ENCODE results near the gene MMP24OS. TPM values are rescaled to one million over a fixed set of nuclear protein-coding genes. Genes with fewer than 3 reads are reported as not detected.
A peak's percentile ranks its signal among the peaks of the same experiment; 100 is the strongest.
"Not testable (repeated sequence)": the region's sequence is repeated elsewhere in the genome, so short reads cannot be mapped to it uniquely, and the experiment has no call there.

Gene MMP24OS
- total RNA-seq, 4 donors from 2014 or later = 8.8 to 67.8 (median 18.1) TPM

DNA sequence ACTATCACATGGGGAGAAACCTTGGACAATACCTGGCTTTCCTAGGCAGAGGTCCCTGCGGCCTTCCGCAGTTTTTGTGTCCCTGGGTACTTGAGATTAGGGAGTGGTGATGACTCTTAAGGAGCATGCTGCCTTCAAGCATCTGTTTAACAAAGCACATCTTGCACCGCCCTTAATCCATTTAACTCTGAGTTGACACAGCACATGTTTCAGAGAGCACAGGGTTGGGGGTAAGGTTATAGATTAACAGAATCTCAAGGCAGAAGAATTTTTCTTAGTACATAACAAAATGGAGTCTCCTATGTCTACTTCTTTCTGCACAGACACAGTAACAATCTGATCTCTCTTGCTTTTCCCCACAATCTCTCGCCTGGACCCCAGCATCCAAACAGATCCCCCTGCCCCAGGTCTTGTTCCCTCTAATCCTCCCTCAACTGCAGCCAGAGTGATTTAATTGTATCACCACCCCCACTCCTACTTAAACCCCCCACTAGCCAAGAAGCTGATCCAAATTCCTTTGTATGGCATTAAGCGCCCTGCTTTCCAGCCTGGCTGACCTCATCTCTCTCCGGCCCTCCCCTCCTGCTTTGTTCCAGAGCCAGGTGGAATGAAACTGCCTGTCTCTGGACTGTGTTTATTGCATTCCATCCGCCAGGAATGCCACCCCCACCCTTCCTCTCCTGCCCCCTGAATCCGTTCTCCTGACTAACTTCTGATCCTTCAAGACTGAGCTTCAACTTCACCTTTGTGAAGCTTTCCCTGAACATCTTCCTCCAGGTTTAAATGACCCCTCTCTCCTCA is 15.0 kb downstream of the MMP24OS start:
- DNase-seq = peak; percentile 73 to 84
- intact Hi-C loops (cut with DNase I; ENCODE audit: low total_unique reads); H3K4me1 ChIP-seq; H3K27me3 ChIP-seq; H3K4me3 ChIP-seq; H3K9me3 ChIP-seq; H3K36me3 ChIP-seq: not testable (repeated sequence)
- TF ChIP-seq, protein P1, sequence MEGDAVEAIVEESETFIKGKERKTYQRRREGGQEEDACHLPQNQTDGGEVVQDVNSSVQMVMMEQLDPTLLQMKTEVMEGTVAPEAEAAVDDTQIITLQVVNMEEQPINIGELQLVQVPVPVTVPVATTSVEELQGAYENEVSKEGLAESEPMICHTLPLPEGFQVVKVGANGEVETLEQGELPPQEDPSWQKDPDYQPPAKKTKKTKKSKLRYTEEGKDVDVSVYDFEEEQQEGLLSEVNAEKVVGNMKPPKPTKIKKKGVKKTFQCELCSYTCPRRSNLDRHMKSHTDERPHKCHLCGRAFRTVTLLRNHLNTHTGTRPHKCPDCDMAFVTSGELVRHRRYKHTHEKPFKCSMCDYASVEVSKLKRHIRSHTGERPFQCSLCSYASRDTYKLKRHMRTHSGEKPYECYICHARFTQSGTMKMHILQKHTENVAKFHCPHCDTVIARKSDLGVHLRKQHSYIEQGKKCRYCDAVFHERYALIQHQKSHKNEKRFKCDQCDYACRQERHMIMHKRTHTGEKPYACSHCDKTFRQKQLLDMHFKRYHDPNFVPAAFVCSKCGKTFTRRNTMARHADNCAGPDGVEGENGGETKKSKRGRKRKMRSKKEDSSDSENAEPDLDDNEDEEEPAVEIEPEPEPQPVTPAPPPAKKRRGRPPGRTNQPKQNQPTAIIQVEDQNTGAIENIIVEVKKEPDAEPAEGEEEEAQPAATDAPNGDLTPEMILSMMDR (IDR thresholded peaks at IDR 0.05) = peak in 2 of 4 experiments; percentile 6 to 27
- peak overlapping the region; percentile 85 to 93 for H3K27ac ChIP-seq

DNA sequence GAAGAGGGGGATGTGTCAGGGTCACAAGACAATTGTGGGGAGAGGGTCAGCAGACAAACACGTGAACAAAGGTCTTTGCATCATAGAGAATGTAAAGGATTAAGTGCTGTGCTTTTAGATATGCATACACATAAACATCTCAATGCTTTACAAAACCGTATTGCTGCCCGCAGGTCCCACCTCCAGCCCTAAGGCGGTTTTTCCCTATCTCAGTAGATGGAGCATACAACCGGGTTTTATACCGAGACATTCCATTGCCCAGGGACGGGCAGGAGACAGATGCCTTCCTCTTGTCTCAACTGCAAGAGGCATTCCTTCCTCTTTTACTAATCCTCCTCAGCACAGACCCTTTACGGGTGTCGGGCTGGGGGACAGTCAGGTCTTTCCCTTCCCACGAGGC is 15.6 kb downstream of the MMP24OS start:
- H3K27ac ChIP-seq = peak overlapping the region; percentile 56 to 69
- intact Hi-C loops (cut with DNase I; ENCODE audit: low total_unique reads); H3K9me3 ChIP-seq; H3K27me3 ChIP-seq; H3K4me3 ChIP-seq; H3K4me1 ChIP-seq; H3K36me3 ChIP-seq; DNase-seq: not testable (repeated sequence)

DNA sequence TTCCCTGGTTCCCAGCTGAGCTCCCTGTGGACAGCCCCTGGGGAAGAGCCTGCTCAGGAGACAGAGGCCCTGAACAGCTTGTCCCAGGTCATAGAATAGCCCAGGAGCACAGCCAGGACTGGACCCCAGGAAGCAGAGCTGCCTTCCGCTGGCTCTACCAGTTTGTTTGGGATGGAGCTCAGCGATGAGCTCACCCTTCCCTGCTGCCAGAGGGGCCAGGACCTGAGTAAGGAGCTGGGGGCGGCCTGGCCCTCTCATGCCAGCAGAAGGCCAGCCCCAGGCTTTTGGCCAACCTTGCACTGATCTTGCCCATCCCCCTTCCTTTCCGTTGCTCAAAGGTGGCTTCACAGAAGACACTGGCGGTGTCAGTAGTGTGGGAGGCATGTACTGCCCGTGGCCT is 17.5 kb downstream of the MMP24OS start:
- Histone ChIP-seq H3K27ac (peak overlapping the region; percentile 56 to 69), H3K4me1 (peaks cover 0 to 8% of the 10 kb centered on the region in 2 donors)

DNA sequence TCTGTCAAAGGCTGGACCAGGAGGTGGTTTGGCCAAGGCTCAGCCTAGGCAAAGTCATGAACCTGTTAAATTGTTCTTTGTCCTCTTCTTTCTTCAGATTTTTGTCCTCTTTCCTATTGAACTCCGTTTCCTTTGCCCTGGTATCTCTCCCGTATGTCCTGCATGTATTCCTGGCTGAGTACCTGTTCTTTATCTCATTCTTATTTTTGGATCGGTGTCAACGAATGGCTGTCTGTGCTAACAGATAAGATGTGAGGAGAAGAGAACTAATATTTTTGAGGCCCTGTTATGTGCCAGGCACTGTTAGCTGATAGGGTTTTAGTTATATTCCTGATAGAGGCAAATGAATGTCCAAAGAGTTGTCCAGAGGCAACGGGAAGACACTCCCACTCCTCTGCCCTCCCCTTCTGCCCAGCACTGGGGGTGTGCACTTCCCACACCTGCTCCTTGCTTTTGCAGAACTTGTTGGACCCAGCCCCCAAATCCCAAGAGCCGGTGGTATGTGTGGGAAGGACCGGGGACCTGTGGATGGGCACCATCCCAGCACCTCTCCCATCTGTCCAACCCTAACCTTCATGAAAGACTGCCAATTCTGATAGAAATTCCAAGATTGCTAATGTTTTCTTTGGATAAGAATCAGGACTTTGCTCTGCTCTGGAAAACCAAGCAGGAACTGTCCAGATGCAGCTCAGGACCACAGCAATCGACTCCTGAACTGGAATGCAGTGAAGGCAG is 20.6 kb downstream of the MMP24OS start:
- intact Hi-C loops (cut with DNase I; ENCODE audit: low total_unique reads) = no loop called here
- Histone ChIP-seq H3K4me1 (peaks cover 0 to 4% of the 10 kb centered on the region in 2 donors), H3K36me3 (no peaks in the 10 kb centered on the region), H3K9me3 (no peaks in the 10 kb centered on the region), H3K27ac (peak overlapping the region in 1 of 2 donors; percentile 57), H3K27me3 (no peaks in the 10 kb centered on the region), H3K4me3 (no peak overlapping the region)
- TF ChIP-seq POLR2A (IDR thresholded peaks at IDR 0.05) = no peak
- TF ChIP-seq, protein P1 (IDR thresholded peaks at IDR 0.05) = no peak
- DNase-seq = no peak

More for the DNA sequence above, 17.5 kb downstream of the MMP24OS start:
- no peaks in the 10 kb centered on the region for H3K36me3 ChIP-seq
- no peaks in the 10 kb centered on the region for H3K9me3 ChIP-seq
- no peak for TF ChIP-seq POLR2A (IDR thresholded peaks at IDR 0.05)
- TF ChIP-seq, protein P1 (IDR thresholded peaks at IDR 0.05) = no peak
- intact Hi-C loops (cut with DNase I; ENCODE audit: low total_unique reads) = no loop called here
- no peak for DNase-seq
- H3K27me3 ChIP-seq = no peaks in the 10 kb centered on the region
- H3K4me3 ChIP-seq = no peak overlapping the region

DNA sequence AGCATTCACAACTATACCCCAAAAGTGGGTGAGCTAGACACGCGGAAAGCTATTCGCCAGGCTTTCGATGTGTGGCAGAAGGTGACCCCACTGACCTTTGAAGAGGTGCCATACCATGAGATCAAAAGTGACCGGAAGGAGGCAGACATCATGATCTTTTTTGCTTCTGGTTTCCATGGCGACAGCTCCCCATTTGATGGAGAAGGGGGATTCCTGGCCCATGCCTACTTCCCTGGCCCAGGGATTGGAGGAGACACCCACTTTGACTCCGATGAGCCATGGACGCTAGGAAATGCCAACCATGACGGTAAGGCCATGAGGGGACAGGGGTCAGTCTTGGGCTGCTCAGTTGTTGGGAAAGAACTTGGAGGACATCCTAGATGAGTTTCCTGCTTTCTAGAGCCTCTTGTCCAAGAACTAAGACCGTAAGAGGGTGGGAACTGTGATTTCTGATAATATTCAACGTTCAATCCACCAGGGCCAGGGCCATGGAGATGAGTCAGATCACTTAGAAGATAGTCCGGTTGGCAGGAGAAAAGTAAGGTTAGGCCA is 23.4 kb downstream of the MMP24OS start:
- DNase-seq = no peak
- TF ChIP-seq POLR2A (IDR thresholded peaks at IDR 0.05) = no peak
- TF ChIP-seq, protein P1 (IDR thresholded peaks at IDR 0.05) = no peak
- H3K27me3 ChIP-seq = no peaks in the 10 kb centered on the region
- H3K4me3 ChIP-seq = no peak overlapping the region
- H3K4me1 ChIP-seq = peaks cover 0 to 4% of the 10 kb centered on the region in 2 donors
- intact Hi-C loops (cut with DNase I; ENCODE audit: low total_unique reads) = no loop called here
- no peaks in the 10 kb centered on the region for H3K9me3 ChIP-seq
- no peaks in the 10 kb centered on the region for H3K36me3 ChIP-seq
- no peak overlapping the region for H3K27ac ChIP-seq
